ENCODE results near the gene PLXNB3.
"Not testable (repeated sequence)": the region's sequence is repeated elsewhere in the genome, so short reads cannot be mapped to it uniquely, and the experiment has no call there.

Gene PLXNB3

DNA sequence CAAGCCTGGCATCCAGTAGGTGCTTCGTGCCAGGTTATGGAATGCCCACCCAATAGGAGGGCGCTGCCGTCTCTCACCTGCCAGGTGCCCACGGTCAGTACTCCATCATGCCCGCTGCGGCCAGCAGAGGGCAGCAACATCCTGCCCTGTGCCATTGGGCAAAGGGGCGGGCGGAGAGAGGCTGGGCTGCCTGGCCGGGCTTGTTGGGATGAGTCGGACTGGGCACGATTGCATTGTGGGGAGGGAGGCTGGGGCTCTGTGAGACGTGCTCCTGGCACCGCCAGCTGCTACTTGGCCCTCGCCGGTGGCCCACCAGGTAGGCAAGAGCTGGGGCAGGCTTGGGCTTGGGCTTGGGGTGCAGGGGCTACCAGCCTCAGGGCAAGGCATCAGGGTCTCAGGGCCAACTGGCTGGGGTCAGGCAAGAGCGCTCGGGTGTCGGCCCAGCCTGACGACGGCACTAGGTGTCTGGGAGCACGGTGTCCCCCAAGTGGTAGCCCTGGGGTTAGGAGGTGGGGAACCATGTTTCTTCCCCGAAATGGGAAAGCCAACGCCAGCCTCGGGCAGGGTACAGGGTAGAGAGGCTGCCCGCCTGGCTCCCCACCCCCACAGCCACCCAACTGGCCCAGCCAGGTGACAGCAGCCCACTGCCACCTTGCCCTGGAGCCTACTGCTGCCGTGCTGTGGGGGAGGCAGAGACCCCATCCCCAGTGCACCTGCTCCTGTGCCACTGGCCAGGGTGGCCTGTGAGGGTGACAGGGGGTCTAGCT is at the start of gene PLXNB3:
PLXNB3 (plus strand) TSS at position 261 of the 767 bp plus-strand sequence. CDS start 1,287 bp downstream, outside the sequence.
- peak; percentile 80 for DNase-seq (ENCODE audit: low spot score)

GRCh38 chrX:153714256-153714655 is 49.8 kb upstream of the PLXNB3 start:
- DNase-seq (ENCODE audit: low spot score): no peak

- no peak for DNase-seq (ENCODE audit: low spot score)
Measured at GRCh38 chrX:153717445-153717844, 46.6 kb upstream of the PLXNB3 start.

DNA sequence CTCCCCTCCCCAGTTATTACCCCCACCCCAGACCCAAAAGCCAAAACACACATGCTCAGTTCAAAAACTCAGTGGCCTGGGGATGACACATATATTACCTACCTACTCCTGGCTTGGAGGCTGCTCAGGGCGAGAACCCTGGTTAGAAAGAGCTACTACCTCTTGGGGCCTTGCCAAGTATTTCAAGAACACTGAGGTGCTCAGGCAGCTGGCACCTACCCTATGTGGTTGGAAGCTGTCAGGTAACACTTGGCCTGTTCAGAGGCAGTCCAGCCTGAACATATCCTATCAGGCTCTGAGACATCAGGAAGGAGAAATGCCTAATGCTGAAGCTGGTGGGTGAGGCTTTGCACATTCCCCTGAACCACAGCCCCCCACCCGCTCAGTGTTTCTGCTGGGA is 44.8 kb upstream of the PLXNB3 start:
- DNase-seq (ENCODE audit: low spot score): no peak

DNA sequence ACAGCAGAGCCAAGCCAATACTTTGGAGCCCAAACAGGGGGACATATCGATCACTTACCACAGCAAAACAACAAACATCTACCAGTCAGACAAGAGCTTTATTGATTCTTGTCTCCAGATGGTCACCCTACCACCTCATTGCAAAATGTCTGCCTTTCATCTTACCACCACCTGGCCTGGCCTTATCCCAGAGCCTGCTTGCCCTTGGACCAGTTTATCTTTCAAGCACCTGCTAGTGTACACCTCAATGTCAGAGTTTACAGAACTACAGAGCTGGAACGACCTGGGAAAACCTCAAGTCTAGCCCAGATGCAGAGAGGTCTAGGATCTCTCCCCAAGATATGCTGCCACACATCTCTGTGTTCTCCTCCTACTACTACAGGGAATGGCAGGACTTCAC is 44.3 kb upstream of the PLXNB3 start:
- no peak for DNase-seq (ENCODE audit: low spot score)

DNA sequence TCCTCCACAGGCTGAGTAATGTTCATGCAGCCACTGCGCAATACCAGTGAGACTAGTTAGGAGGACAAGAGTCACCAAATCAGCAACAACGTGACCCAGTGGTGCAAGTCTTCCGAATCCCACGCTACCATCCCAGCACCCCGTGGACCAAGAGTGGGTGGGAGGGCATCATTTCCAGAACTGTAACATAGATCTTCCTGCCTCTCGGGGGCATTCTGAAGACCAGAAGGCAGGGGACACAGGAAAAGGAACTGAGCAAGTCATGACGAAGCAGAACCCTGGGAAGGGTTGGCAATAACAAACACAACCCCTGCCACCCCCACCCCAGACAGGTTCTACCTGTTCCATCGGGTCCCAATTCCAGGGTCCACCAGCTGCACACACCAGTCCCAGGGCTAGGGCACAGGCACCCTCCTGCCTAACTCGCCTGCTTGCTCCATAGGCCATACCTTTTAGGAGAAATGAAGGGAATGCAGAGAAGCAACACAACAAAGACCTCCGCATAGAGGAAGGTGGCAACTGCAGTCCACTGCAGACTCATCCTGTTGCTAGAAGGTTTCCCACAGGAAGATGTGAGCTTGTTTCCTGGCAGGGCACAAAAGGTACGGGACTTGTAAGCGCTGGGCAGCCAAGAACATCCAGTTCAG is 41.2 kb upstream of the PLXNB3 start:
- DNase-seq (ENCODE audit: low spot score): no peak

GRCh38 chrX:153723351-153724251 is 40.4 kb upstream of the PLXNB3 start:
- DNase-seq (ENCODE audit: low spot score): peak; percentile 59

DNA sequence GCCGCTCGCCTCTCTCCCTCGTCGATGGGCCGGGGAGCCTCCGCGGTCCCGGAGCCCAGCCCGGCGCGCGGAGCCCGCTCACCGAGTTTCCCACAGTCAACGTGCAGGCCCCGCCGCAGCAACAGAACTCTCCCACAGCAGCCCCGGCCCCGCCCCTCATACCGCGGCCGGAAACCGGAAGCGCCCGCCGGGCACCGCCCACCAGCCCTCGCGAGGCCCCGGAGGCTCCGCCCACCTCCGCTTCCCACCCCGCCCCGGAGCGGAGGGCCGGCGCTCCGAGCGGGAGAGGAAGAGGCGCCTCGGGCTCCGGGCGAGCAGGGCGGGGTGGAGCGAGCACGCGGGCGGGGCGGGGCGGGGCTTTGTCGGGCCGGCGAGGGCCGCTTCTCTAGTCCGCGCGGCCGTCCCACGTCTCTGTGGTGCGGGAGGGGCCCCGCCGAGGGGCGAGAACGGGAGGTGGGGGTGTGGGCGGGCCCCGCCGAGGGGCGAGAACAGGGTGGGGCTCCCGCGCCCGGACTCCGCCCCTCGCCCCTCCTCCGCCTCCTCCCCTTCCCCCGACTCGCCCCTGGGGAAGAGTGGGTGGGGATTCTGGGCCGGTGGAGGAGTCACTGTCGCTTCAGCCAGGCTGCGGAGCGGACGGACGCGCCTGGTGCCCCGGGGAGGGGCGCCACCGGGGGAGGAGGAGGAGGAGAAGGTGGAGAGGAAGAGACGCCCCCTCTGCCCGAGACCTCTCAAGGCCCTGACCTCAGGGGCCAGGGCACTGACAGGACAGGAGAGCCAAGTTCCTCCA is 39.6 kb upstream of the PLXNB3 start, which contains the start of the genes ABCD1 and BCAP31:
ABCD1 (plus strand) TSS at position 605 of the 787 bp plus-strand sequence. CDS start 411 bp downstream, outside the sequence.
BCAP31 (minus strand) TSS at position 136 of the 787 bp plus-strand sequence. CDS start 1,143 bp downstream, outside the sequence.
- peak; percentile 85 for DNase-seq (ENCODE audit: low spot score)

DNA sequence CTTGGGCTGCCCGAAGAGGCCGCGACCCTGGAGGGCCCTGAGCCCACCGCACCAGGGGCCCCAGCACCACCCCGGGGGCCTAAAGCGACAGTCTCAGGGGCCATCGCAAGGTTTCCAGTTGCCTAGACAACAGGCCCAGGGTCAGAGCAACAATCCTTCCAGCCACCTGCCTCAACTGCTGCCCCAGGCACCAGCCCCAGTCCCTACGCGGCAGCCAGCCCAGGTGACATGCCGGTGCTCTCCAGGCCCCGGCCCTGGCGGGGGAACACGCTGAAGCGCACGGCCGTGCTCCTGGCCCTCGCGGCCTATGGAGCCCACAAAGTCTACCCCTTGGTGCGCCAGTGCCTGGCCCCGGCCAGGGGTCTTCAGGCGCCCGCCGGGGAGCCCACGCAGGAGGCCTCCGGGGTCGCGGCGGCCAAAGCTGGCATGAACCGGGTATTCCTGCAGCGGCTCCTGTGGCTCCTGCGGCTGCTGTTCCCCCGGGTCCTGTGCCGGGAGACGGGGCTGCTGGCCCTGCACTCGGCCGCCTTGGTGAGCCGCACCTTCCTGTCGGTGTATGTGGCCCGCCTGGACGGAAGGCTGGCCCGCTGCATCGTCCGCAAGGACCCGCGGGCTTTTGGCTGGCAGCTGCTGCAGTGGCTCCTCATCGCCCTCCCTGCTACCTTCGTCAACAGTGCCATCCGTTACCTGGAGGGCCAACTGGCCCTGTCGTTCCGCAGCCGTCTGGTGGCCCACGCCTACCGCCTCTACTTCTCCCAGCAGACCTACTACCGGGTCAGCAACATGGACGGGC is 38.8 kb upstream of the PLXNB3 start:
- DNase-seq (ENCODE audit: low spot score): no peak

GRCh38 chrX:153725832-153726285 is 38.2 kb upstream of the PLXNB3 start:
- DNase-seq (ENCODE audit: low spot score): no peak

DNA sequence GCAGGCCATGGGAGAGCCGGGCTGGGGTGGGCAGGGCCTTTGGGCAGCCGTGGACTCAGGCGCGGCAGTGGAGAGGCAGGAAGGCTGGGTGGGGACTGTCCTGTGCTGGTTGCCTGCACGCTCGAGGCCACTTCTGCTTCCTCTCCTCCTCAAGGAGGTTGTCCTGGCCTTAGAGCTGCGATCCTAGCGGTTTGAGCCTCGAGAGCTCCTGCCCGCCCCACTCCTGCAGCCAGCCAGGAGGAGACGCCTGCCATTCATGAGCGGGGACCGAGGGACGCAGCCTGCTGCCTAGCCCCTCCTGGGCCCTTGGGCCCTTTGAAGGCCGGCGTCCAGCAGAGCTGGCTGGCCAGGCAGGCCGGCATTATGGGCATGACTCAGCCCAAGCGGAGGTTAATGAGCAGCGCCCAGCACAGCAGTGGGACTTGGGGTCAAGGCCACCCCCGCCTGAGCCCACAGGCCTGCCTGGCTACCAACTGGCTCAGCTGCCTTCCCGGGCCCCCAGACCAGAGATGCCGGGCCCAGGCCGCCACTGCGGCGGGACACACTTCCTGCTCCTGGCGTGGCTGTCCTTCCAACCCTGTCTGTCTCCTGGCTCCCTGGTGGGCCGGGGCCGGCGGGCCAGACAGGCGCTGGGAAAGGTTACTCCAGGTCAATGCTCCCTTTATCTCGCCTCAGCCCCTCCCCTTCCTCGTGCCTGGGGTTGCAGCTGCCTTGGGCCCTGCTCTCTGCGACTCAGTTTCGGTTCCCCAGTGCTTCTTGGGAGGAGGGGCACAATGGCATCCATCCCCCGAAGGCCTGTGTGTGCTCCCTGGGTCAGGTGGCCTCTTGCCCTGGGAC is 37.5 kb upstream of the PLXNB3 start:
- peak; percentile 65 for DNase-seq (ENCODE audit: low spot score)

GRCh38 chrX:153727123-153727931 is 36.7 kb upstream of the PLXNB3 start:
- peak; percentile 61 for DNase-seq (ENCODE audit: low spot score)

DNA sequence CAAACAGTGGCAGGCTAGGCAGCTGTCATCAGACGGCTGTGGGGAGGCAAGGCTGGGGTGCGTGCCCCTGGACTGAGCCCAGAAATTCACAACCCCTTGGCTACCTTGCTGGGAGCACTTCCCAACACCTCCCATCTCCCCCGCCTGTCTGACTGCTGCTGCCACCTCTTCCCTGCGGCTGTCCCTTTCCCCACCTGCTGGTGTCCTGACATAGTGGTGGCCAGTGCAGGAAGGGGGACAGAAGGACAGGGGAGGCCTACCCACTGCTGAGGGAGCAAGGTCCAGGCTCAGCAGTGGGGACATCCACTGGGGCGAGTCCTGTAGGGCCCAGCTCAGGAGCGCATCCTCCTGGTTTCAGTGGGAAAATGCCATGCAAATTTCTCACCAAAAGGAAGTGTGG is 36.0 kb upstream of the PLXNB3 start:
- no peak for DNase-seq (ENCODE audit: low spot score)

DNA sequence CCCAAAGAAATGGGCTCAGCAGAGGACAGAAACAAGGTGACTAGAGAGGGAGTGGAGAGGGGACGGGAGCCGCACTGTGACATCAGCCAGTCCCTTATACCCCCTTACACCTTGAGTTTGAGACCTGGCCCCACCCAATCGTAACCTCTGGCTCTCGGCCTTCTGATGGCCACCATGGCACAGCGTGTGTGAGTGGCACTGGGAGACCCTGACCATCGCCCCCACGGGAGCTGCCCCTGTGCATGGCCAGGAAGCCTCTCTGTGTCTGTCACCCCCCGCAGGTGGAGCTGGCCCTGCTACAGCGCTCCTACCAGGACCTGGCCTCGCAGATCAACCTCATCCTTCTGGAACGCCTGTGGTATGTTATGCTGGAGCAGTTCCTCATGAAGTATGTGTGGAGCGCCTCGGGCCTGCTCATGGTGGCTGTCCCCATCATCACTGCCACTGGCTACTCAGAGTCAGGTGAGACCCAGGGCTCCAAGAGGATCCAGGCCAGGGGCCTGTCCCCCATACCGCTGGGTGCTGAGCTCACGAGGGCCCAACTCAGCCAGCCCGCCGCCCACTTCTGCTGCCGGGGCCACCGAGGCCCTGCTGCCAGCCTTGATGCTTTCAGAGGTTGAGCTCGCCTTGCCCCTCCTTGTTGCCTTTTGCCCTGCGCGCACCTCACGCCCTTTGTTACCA is 35.0 kb upstream of the PLXNB3 start:
- DNase-seq (ENCODE audit: low spot score): no peak

- not testable (repeated sequence) for DNase-seq (ENCODE audit: low spot score)
Measured at GRCh38 chrX:153730115-153730514, 33.9 kb upstream of the PLXNB3 start.

- no peak for DNase-seq (ENCODE audit: low spot score)
Measured at GRCh38 chrX:153731117-153731844, 32.8 kb upstream of the PLXNB3 start.

GRCh38 chrX:153731845-153732215 is 32.2 kb upstream of the PLXNB3 start:
- DNase-seq (ENCODE audit: low spot score): no peak
